Middle frontal gyrus (tissue), 1 donor: ENCODE results near the gene DISP2.

Experiments
- DNase-seq: peaks from one replicate; pipeline ENCODE4 v3.0.0-alpha.2; 2015; ENCODE audit warnings: low spot score; ENCODE audit errors: extremely low spot score

DISP2 gene

GRCh38 chr15:40421246-40422157, 63.5 kb downstream of the DISP2 start:
- no peak for DNase-seq

GRCh38 chr15:40424483-40425115, 66.6 kb downstream of the DISP2 start:
- DNase-seq = no peak

- DNase-seq = no peak
These were observed 67.7 kb downstream of the DISP2 start for GRCh38 chr15:40425681-40426080.

DNA sequence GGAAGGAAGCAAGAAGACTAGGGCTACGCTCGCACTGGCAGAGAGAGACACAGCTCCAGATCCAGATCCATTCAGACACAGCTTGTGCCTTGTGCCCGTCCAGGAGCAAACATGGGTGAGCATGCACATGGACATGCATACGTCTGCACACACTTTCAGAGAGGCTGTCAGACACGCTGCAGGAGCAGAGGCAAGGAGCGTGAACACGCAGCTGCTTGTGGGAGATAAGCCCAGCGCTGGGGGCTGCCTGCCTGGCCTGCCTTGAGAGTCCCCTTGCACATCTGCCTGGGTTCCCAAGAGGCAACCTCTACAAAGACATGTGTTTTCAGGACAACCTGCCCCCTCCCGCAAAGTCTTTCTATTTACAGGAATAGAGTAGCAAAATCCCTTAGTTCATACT, 69.2 kb downstream of the DISP2 start:
- DNase-seq = no peak

DNA sequence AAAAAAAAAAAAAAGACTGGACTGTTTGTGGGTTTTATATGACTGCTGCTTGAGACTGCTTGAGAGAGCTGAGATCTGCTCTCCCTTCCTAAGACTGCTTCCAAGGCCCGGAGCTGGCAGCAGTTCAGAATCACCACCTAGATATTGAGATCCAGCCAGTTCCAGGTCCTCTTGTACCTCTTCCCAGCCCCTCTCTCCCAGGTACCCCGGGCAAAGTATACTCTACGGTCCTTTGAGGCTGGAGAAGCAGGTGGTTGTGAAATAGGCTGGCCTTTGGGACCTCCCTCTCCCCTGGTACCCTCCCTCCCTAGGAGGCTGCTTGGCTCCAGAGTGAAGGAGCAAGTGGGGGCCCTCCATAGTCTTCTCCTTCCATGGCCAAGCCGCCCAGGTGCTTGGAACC, 70.2 kb downstream of the DISP2 start:
- no peak for DNase-seq
